Stimulated activated CD8-positive, alpha-beta memory T cell treated with anti-CD3 and anti-CD28 coated beads, Interleukin-4, amount 100 ng/mL, for 1 hour (primary cell): ENCODE measurements around the gene MGMT.

ENCODE experiments used
- DNase-seq, 2 donors: peaks; one replicate each; pipeline ENCODE4 v3.0.0-alpha.2; 2020; ENCODE audit warnings: low read depth in 2 of 2, low spot score in 1 of 2

The MGMT gene

GRCh38 chr10:129621062-129621461 is 154.0 kb downstream of the MGMT start:
- DNase-seq = no peak

GRCh38 chr10:129621693-129622092 is 154.7 kb downstream of the MGMT start:
- DNase-seq = no peak

GRCh38 chr10:129622291-129622690 is 155.2 kb downstream of the MGMT start:
- DNase-seq = no peak

GRCh38 chr10:129622736-129623135 is 155.7 kb downstream of the MGMT start:
- DNase-seq = no peak

GRCh38 chr10:129624526-129624925 is 157.5 kb downstream of the MGMT start:
- DNase-seq = no peak

- DNase-seq = no peak
Observed at GRCh38 chr10:129626309-129626708, 159.3 kb downstream of the MGMT start.

- DNase-seq = no peak
Observed at GRCh38 chr10:129626796-129627435, 159.9 kb downstream of the MGMT start.

GRCh38 chr10:129627442-129627841 is 160.4 kb downstream of the MGMT start:
- no peak for DNase-seq

GRCh38 chr10:129628823-129629222 is 161.8 kb downstream of the MGMT start:
- no peak for DNase-seq

- no peak for DNase-seq
Observed at GRCh38 chr10:129629911-129630310, 162.9 kb downstream of the MGMT start.

GRCh38 chr10:129631006-129631405 is 164.0 kb downstream of the MGMT start:
- DNase-seq = no peak

- DNase-seq = no peak
Observed at GRCh38 chr10:129631870-129632623, 165.0 kb downstream of the MGMT start.

- DNase-seq = no peak
Observed at GRCh38 chr10:129637010-129637409, 170.0 kb downstream of the MGMT start.

GRCh38 chr10:129637846-129638245 is 170.8 kb downstream of the MGMT start:
- no peak for DNase-seq

GRCh38 chr10:129641351-129641750 is 174.3 kb downstream of the MGMT start:
- DNase-seq = no peak

GRCh38 chr10:129641982-129642381 is 174.9 kb downstream of the MGMT start:
- no peak for DNase-seq

- no peak for DNase-seq
Observed at GRCh38 chr10:129642427-129642826, 175.4 kb downstream of the MGMT start.

- no peak for DNase-seq
Observed at GRCh38 chr10:129643266-129643665, 176.2 kb downstream of the MGMT start.

- no peak for DNase-seq
Observed at GRCh38 chr10:129645487-129645886, 178.4 kb downstream of the MGMT start.

- no peak for DNase-seq
Observed at GRCh38 chr10:129646973-129647372, 179.9 kb downstream of the MGMT start.

- DNase-seq = no peak
Observed at GRCh38 chr10:129647590-129647989, 180.5 kb downstream of the MGMT start.

GRCh38 chr10:129648856-129649255 is 181.8 kb downstream of the MGMT start:
- DNase-seq = no peak

GRCh38 chr10:129652021-129652420 is 185.0 kb downstream of the MGMT start:
- DNase-seq = no peak
